Fibroblast of villous mesenchyme (primary cell): ENCODE results near the gene FGF12. TPM values are rescaled to one million over a fixed set of nuclear protein-coding genes. Genes with fewer than 3 reads are reported as not detected.

Source experiments
- DNase-seq: peaks from one replicate; pipeline ENCODE4 v3.0.0-alpha.2; 2010; ENCODE audit warnings: low read depth
- H3K4me3 ChIP-seq: 2 replicates; pipeline ENCODE4 v1.5.1; 2011; ENCODE audit warnings: low read depth, mild to moderate bottlenecking, low read length
- total RNA-seq: library from RNA; depleted of rRNA; stranded (reverse); fragments of >200 nt; gene quantifications from 2 replicates; pipeline ENCODE4 v1.2.3, GENCODE V29; 2012
- TF ChIP-seq, protein P1 (sequence below): IDR thresholded peaks from 2 replicates; pipeline ENCODE4 v1.5.1; 2012; ENCODE audit warnings: low read depth, mild to moderate bottlenecking, low read length; ENCODE audit not compliant: insufficient read depth

Gene FGF12
- total RNA-seq, 1 donor, result under 0.01 TPM

DNA sequence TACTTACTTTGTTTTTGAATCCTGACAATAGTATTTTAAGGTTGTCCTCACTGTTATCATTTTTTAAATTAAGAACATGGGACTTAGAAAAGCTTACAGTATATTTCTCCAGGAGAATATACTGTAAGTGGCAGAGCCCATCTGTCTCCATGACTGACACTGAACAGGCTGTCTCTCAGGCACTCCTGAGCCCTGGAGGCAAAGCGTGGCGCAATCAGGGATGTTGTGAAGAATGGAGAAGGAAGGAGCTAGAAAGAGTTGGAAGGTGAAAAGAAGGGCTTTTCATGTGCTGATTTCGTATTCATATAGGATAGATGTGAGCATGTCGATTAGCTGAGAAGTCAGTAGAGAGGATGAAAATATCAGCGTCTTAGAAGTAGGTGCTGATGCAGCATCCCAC lies 41.5 kb downstream of the FGF12 start:
- TF ChIP-seq, protein P1, sequence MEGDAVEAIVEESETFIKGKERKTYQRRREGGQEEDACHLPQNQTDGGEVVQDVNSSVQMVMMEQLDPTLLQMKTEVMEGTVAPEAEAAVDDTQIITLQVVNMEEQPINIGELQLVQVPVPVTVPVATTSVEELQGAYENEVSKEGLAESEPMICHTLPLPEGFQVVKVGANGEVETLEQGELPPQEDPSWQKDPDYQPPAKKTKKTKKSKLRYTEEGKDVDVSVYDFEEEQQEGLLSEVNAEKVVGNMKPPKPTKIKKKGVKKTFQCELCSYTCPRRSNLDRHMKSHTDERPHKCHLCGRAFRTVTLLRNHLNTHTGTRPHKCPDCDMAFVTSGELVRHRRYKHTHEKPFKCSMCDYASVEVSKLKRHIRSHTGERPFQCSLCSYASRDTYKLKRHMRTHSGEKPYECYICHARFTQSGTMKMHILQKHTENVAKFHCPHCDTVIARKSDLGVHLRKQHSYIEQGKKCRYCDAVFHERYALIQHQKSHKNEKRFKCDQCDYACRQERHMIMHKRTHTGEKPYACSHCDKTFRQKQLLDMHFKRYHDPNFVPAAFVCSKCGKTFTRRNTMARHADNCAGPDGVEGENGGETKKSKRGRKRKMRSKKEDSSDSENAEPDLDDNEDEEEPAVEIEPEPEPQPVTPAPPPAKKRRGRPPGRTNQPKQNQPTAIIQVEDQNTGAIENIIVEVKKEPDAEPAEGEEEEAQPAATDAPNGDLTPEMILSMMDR, result no peak
- DNase-seq, result no peak
- no peak overlapping the region for H3K4me3 ChIP-seq

DNA sequence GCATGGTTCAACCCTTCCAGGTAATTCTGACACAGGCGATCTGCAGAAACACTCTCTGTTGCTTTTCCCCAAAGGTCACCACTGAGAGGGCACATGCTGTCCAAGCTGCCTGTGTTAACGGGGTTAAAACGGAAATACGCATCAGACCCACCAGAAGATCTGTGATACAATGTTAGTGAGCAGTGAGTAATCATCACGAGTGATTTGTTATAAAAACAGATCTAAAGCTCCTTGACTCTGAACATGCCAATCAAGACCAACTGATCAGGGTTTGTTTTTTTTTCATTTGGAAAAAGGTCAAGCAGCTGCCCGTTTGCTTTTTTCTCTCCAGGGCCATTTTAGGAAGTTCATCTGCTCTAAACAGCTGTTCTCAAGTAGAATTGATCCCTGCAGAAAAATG lies 43.2 kb downstream of the FGF12 start:
- no peak overlapping the region for H3K4me3 ChIP-seq
- DNase-seq, result no peak
- TF ChIP-seq, protein P1, result no peak

DNA sequence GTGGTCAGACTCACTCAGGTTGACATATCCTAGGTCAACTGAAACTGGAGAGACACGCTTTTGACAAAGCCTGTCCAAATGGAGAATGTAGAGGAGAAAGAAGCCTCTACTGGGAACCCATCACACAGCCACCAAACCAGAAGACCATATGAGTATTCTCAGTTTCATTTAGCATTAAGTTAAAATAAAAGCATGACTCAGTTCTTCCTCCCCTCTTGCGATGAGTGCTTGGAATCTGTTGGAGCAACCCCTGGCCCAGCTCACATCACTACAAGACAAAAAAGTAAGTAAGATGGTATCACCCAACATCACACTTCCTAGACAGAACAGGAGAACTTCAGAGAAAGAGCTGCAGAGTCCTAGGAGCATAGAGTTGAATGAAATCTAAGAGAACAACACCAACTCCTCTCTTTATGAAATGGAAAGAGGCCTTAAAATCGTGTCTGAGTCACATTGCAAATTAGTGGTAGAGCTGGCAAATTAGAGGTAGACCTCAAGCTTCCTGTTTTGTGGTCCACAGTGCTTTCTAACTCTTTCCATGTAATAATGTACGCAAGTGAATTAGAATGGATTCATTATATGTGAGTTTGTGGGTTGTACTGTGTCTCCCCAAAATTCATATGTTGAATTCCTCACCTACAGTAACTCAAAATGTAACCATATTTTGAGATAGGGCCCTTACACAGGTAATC lies 51.2 kb downstream of the FGF12 start:
- no peak for DNase-seq
- H3K4me3 ChIP-seq, result no peak overlapping the region
- TF ChIP-seq, protein P1, result no peak

DNA sequence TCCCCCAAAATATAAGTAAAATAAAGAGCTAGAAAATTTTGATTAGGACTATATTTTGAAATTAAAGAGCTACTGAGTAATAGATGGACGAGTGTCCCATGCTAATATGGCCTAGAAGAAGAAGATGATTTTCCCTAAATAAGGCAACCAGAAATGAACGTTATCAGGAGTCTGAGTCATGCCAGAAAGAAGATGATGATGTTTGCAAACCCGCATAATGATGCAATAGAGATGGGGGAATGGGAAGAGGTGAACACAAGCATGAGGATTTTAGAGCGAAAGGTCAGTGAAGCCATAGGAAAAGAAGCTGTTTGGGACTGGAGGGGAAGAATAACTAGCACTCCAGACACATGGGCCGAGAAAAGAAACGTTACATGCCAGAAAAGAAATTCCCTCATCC lies 71.7 kb downstream of the FGF12 start:
- H3K4me3 ChIP-seq, result no peak overlapping the region
- TF ChIP-seq, protein P1, result no peak
- no peak for DNase-seq

DNA sequence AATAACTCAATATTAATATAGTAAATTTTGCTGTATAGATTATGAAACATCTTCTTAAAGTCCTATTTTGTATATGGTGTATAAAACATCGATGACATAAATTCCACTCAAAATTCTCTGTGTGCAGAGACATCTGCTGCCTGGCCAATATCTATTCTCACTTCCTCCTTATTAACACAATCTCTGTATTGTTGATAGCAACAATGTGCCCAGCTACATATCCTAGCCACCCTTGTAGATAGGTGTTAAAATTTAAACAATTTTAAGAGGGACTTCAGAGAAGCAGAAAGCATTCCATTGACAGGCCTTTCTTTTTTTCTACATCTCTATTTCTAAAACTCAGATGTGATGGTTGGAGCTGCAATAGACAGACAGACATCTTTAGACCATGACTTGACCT lies 72.3 kb downstream of the FGF12 start:
- no peak overlapping the region for H3K4me3 ChIP-seq
- TF ChIP-seq, protein P1, result no peak
- DNase-seq, result no peak

DNA sequence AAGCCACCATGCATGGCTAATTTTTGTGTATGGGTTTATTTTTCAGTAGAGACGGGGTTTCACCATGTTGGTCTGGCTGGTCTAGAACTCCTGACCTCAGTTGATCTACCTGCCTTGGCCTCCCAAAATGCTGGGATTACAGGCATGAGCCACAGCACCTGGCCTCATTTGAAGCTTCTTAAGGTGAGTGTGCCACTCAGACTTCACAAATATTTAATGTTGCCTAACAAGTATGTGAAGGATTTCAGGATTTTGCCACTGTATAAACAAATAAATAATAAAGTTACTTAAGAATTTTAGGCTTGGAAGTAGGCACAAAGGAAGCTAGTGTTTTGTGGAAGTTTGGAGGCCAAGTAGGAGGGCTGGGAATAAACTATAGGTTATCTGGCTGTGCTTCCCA lies 73.5 kb downstream of the FGF12 start:
- TF ChIP-seq, protein P1, result no peak
- no peak for DNase-seq
- no peak overlapping the region for H3K4me3 ChIP-seq

DNA sequence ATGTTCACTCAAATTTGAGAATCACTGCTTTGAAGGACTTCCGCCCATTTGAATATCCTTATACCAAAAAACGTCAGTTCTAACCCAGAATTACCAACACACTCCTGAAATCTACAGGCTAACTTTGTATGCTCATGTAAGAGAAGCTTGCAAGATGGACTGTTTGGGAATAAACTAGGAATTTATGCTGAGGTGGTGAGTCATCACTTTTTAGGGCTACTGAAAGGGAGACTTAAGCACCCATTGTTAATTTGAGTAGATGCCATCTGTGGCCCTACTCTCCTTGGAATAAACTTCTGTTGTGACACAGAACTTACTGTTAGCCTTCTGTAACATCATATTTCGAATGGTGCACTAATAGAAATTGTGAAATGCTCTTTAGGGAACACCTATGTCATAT lies 74.6 kb downstream of the FGF12 start:
- H3K4me3 ChIP-seq, result no peak overlapping the region
- TF ChIP-seq, protein P1, result no peak
- no peak for DNase-seq
